ENCODE results near the gene MID1.

Gene MID1

GRCh38 chrX:10629905-10630304 lies 9.5 kb upstream of the MID1 start:
- Histone ChIP-seq H3K9ac (ENCODE audit: low read depth, low read length) (no peak overlapping the region), H3K36me3 (ENCODE audit: insufficient read depth, low read length) (no peaks in the 10 kb centered on the region), H3K79me2 (ENCODE audit: insufficient read depth, low read length) (no peaks in the 10 kb centered on the region), H3K27ac (ENCODE audit: low read length) (no peak overlapping the region), H3K4me1 (ENCODE audit: insufficient read depth, low read length) (no peaks in the 10 kb centered on the region), H3K4me3 (ENCODE audit: low read depth in 1 of 2, low read length in 2 of 2) (no peak overlapping the region), H3K9me3 (ENCODE audit: insufficient read depth, low read length, severe bottlenecking) (no peaks in the 10 kb centered on the region), H2AFZ (ENCODE audit: low read depth, low read length) (no peak overlapping the region), H3K27me3 (ENCODE audit: insufficient read depth, low read length, poor library complexity) (no peaks in the 10 kb centered on the region), H3K4me2 (ENCODE audit: insufficient read depth, low read length) (no peak overlapping the region), H4K20me1 (ENCODE audit: insufficient read depth, low read length) (no peaks in the 10 kb centered on the region)
- no peak for TF ChIP-seq EZH2 (IDR thresholded peaks at IDR 0.05; ENCODE audit: borderline replicate concordance, low read depth, low read length, severe bottlenecking)
- TF ChIP-seq, protein P1, sequence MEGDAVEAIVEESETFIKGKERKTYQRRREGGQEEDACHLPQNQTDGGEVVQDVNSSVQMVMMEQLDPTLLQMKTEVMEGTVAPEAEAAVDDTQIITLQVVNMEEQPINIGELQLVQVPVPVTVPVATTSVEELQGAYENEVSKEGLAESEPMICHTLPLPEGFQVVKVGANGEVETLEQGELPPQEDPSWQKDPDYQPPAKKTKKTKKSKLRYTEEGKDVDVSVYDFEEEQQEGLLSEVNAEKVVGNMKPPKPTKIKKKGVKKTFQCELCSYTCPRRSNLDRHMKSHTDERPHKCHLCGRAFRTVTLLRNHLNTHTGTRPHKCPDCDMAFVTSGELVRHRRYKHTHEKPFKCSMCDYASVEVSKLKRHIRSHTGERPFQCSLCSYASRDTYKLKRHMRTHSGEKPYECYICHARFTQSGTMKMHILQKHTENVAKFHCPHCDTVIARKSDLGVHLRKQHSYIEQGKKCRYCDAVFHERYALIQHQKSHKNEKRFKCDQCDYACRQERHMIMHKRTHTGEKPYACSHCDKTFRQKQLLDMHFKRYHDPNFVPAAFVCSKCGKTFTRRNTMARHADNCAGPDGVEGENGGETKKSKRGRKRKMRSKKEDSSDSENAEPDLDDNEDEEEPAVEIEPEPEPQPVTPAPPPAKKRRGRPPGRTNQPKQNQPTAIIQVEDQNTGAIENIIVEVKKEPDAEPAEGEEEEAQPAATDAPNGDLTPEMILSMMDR (IDR thresholded peaks at IDR 0.05; ENCODE audit: borderline replicate concordance, extremely low read depth, low read length, poor library complexity, severe bottlenecking) = no peak
- ATAC-seq (ENCODE audit: insufficient read depth, low read depth) (no peak), DNase-seq (no peak)

- no peak overlapping the region for H2AFZ ChIP-seq (ENCODE audit: low read depth, low read length)
- no peak for ATAC-seq (ENCODE audit: insufficient read depth, low read depth)
- H3K9me3 ChIP-seq (ENCODE audit: insufficient read depth, low read length, severe bottlenecking) = no peaks in the 10 kb centered on the region
- no peak for TF ChIP-seq EZH2 (IDR thresholded peaks at IDR 0.05; ENCODE audit: borderline replicate concordance, low read depth, low read length, severe bottlenecking)
- TF ChIP-seq, protein P1 (IDR thresholded peaks at IDR 0.05; ENCODE audit: borderline replicate concordance, extremely low read depth, low read length, poor library complexity, severe bottlenecking) = no peak
- no peak overlapping the region for H3K27ac ChIP-seq (ENCODE audit: low read length)
- H3K79me2 ChIP-seq (ENCODE audit: insufficient read depth, low read length) = no peaks in the 10 kb centered on the region
- H3K4me3 ChIP-seq (ENCODE audit: low read depth in 1 of 2, low read length in 2 of 2) = no peak overlapping the region
- no peaks in the 10 kb centered on the region for H4K20me1 ChIP-seq (ENCODE audit: insufficient read depth, low read length)
- no peaks in the 10 kb centered on the region for H3K36me3 ChIP-seq (ENCODE audit: insufficient read depth, low read length)
- no peak overlapping the region for H3K9ac ChIP-seq (ENCODE audit: low read depth, low read length)
- H3K27me3 ChIP-seq (ENCODE audit: insufficient read depth, low read length, poor library complexity) = no peaks in the 10 kb centered on the region
- no peak overlapping the region for H3K4me2 ChIP-seq (ENCODE audit: insufficient read depth, low read length)
- H3K4me1 ChIP-seq (ENCODE audit: insufficient read depth, low read length) = no peaks in the 10 kb centered on the region
- DNase-seq = no peak
Observed at GRCh38 chrX:10628906-10629305, 8.5 kb upstream of the MID1 start.

GRCh38 chrX:10622197-10622596 lies 1.8 kb upstream of the MID1 start:
- TF ChIP-seq, protein P1 (IDR thresholded peaks at IDR 0.05; ENCODE audit: borderline replicate concordance, extremely low read depth, low read length, poor library complexity, severe bottlenecking) = no peak
- no peak for TF ChIP-seq EZH2 (IDR thresholded peaks at IDR 0.05; ENCODE audit: borderline replicate concordance, low read depth, low read length, severe bottlenecking)
- H3K4me3 ChIP-seq (ENCODE audit: low read depth in 1 of 2, low read length in 2 of 2) = no peak overlapping the region
- no peak overlapping the region for H3K4me2 ChIP-seq (ENCODE audit: insufficient read depth, low read length)
- H2AFZ ChIP-seq (ENCODE audit: low read depth, low read length) = no peak overlapping the region
- H3K79me2 ChIP-seq (ENCODE audit: insufficient read depth, low read length) = no peaks in the 10 kb centered on the region
- H3K4me1 ChIP-seq (ENCODE audit: insufficient read depth, low read length) = no peaks in the 10 kb centered on the region
- no peak for DNase-seq
- H3K9me3 ChIP-seq (ENCODE audit: insufficient read depth, low read length, severe bottlenecking) = no peaks in the 10 kb centered on the region
- H3K27me3 ChIP-seq (ENCODE audit: insufficient read depth, low read length, poor library complexity) = no peaks in the 10 kb centered on the region
- H3K9ac ChIP-seq (ENCODE audit: low read depth, low read length) = no peak overlapping the region
- ATAC-seq (ENCODE audit: insufficient read depth, low read depth) = no peak
- no peak overlapping the region for H3K27ac ChIP-seq (ENCODE audit: low read length)
- no peaks in the 10 kb centered on the region for H3K36me3 ChIP-seq (ENCODE audit: insufficient read depth, low read length)
- H4K20me1 ChIP-seq (ENCODE audit: insufficient read depth, low read length) = no peaks in the 10 kb centered on the region
